GM18870 (cell line): ENCODE measurements around the gene ZMIZ1.
A peak's percentile ranks its signal among the peaks of the same experiment; 100 is the strongest.

Experiments
- ATAC-seq: cut with Tn5 transposase; IDR thresholded peaks from one replicate; pipeline ENCODE4 v1.9.1; 2021; ENCODE audit warnings: moderate library complexity; ENCODE audit not compliant: unreplicated experiment

ZMIZ1 gene

GRCh38 chr10:79079054-79079397 is 10.3 kb downstream of the ZMIZ1 start:
- ATAC-seq, result no peak

- ATAC-seq, result no peak
These were observed 11.0 kb downstream of the ZMIZ1 start for GRCh38 chr10:79079490-79080355.

- no peak for ATAC-seq
These were observed 12.7 kb downstream of the ZMIZ1 start for GRCh38 chr10:79081353-79082034.

- ATAC-seq, result no peak
These were observed 13.2 kb downstream of the ZMIZ1 start for GRCh38 chr10:79082035-79082373.

- ATAC-seq, result no peak
These were observed 14.1 kb downstream of the ZMIZ1 start for GRCh38 chr10:79082631-79083596.

GRCh38 chr10:79084012-79084971 is 15.5 kb downstream of the ZMIZ1 start:
- no peak for ATAC-seq

GRCh38 chr10:79084972-79085597 is 16.3 kb downstream of the ZMIZ1 start:
- peak; percentile 56 for ATAC-seq

GRCh38 chr10:79086822-79087221 is 18.1 kb downstream of the ZMIZ1 start:
- no peak for ATAC-seq

- ATAC-seq, result no peak
These were observed 19.0 kb downstream of the ZMIZ1 start for GRCh38 chr10:79087721-79088120.

- ATAC-seq, result no peak
These were observed 19.4 kb downstream of the ZMIZ1 start for GRCh38 chr10:79088176-79088575.

GRCh38 chr10:79088613-79089355 is 20.0 kb downstream of the ZMIZ1 start:
- ATAC-seq, result no peak

- ATAC-seq, result no peak
These were observed 20.9 kb downstream of the ZMIZ1 start for GRCh38 chr10:79089632-79090031.

- no peak for ATAC-seq
These were observed 21.5 kb downstream of the ZMIZ1 start for GRCh38 chr10:79090134-79090803.

- ATAC-seq, result no peak
These were observed 23.6 kb downstream of the ZMIZ1 start for GRCh38 chr10:79092292-79092896.

GRCh38 chr10:79093658-79094411 is 25.1 kb downstream of the ZMIZ1 start:
- no peak for ATAC-seq

GRCh38 chr10:79094412-79095175 is 25.8 kb downstream of the ZMIZ1 start:
- no peak for ATAC-seq

GRCh38 chr10:79095316-79095715 is 26.6 kb downstream of the ZMIZ1 start:
- ATAC-seq, result no peak
